ENCODE results near the gene MSX2.

MSX2 gene

DNA sequence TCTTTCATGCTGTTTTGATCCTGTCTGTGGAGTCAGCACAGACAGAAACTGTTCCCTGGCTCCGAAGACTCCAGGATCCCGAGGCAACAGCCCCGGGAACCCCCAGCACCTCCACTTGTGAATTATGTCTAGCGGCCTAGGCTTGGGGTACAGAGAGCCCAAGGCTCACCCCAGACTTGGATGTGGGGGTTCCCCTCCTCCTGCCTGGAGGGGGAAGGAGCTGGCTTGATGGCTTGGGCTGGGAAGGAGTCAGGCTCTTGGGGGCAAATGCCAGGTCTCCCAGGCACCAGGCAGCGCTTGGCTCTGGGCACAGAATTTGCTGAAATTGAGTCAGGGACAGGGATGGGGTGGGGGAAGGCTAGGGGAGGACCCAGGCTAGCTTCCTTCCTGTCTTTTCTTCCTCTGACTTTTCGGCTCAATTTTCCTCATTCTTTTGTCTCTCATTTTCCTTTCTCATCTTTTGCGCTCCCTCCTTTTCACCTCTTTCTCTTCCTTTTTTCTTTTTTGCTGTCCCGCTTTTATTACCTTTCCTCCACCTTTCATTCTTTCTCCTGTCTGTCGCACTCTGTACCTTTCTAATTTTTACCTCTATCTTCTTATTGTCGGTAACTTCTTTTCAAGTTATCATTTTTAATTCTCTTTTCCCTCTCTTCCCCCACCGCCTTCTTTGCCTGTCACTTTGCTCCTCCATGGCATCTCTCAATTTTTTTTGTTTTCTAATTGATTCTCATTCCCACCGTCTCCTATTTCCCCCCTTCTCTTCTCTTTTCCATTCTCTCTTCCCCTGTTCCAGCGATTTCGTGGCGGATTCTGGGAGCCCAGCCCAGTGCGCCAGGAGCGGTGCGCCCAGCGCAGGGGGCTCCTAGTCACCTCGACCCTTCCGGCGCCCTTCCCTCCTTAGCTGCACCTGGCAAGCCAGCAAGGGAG lies 10.5 kb downstream of the MSX2 start:
- Mint-ChIP-seq H3K27ac (no peak overlapping the region), H3K9me3 (no peaks in the 10 kb centered on the region), H3K36me3 (peaks cover 3% of the 10 kb centered on the region), H3K27me3 (peaks cover 69% of the 10 kb centered on the region), H3K4me1 (no peaks in the 10 kb centered on the region), H3K4me3 (no peak overlapping the region)
- CTCF ChIA-PET, result interaction anchor here (1.9 kb wide), 1 partner anchor 316 kb away, joined by 6 read pairs; no protein-coding TSS in a partner anchor
- no peak for DNase-seq

- CTCF ChIA-PET, result interaction anchor here (1.3 to 1.9 kb wide), 2 partner anchors 316 kb away, joined by 3 to 6 read pairs; no protein-coding TSS in a partner anchor
- H3K27me3 Mint-ChIP-seq, result peaks cover 67% of the 10 kb centered on the region
- no peaks in the 10 kb centered on the region for H3K9me3 Mint-ChIP-seq
- no peak overlapping the region for H3K27ac Mint-ChIP-seq
- DNase-seq, result no peak
- H3K4me3 Mint-ChIP-seq, result no peak overlapping the region
- H3K36me3 Mint-ChIP-seq, result peaks cover 3% of the 10 kb centered on the region
- H3K4me1 Mint-ChIP-seq, result no peaks in the 10 kb centered on the region
Measured at GRCh38 chr5:174735498-174736330, 11.3 kb downstream of the MSX2 start.

DNA sequence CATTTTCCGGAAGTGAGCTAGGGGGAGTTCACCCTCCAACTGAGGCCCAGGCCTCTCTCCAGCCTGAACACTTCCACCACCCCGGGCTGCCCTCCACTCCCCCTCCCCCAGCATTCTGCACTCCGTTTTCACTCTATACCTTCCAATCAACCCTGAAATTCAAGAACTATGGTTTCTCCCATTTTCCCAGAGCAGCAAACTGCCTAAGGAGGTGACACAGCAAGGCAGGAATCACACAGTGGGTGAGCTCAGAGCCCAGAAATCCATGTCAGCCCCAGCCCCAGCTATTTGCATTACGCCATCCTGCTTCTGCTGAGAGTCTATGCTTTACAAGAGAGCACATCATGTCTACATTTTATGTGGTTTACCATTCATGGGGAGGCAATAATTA lies 11.9 kb downstream of the MSX2 start:
- Mint-ChIP-seq H3K36me3 (peaks cover 3% of the 10 kb centered on the region), H3K27me3 (peaks cover 61% of the 10 kb centered on the region), H3K4me1 (no peaks in the 10 kb centered on the region), H3K9me3 (no peaks in the 10 kb centered on the region), H3K27ac (no peak overlapping the region), H3K4me3 (no peak overlapping the region)
- CTCF ChIA-PET, result interaction anchor here (1.3 kb wide), 1 partner anchor 317 kb away, joined by 3 read pairs; no protein-coding TSS in a partner anchor
- no peak for DNase-seq

DNA sequence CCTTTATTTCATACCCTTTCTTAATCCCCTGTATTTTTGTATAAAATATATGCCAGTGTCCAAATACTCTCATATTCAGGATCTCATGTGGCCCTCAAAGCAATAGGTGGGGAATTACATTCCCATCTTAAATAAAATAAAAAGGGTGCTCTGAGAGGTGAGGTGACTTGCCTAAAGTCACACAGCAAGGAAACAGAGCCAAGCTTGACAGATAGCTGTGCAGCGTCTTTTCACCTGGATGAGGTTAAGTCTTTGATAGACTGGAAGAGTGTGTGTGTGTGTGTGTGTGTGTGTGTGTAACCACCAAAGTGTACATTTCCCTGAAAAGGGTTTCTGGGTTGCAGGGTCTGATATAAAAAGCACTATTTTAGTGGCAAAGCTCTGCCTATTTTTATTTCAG lies 12.4 kb downstream of the MSX2 start:
- Mint-ChIP-seq H3K4me1 (no peaks in the 10 kb centered on the region), H3K9me3 (peaks cover 2% of the 10 kb centered on the region), H3K27me3 (peaks cover 56% of the 10 kb centered on the region), H3K36me3 (peaks cover 3% of the 10 kb centered on the region), H3K4me3 (no peak overlapping the region), H3K27ac (no peak overlapping the region)
- CTCF ChIA-PET, result interaction anchor here (1.3 kb wide), 1 partner anchor 318 kb away, joined by 3 read pairs; no protein-coding TSS in a partner anchor
- no peak for DNase-seq

- Mint-ChIP-seq H3K4me3 (no peak overlapping the region), H3K27me3 (peaks cover 51% of the 10 kb centered on the region)
- CTCF ChIA-PET, result interaction anchor here (1.3 kb wide), 1 partner anchor 318 kb away, joined by 3 read pairs; no protein-coding TSS in a partner anchor
Measured at GRCh38 chr5:174737330-174737729, 12.9 kb downstream of the MSX2 start.

DNA sequence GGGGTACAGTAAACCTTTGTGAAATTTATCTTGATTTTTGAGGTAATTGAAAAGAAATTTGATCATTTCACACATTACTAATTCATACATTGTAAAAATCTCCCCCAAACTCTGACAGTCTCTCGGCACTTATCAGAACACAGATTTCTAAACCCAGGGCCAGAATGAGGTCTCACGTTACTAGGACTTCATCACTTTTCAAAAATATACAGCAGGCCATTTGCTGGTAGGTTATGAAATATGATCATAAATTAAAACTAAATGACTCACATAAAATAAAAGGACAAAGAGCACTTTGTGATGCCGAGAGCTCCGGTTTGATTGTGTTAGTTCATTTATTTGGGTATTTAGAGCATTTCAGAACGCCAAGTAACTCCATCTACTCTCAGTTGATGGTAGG lies 17.0 kb downstream of the MSX2 start:
- peaks cover 3% of the 10 kb centered on the region for H3K36me3 Mint-ChIP-seq
- no peak overlapping the region for H3K4me3 Mint-ChIP-seq
- H3K27ac Mint-ChIP-seq, result no peak overlapping the region
- no peaks in the 10 kb centered on the region for H3K4me1 Mint-ChIP-seq
- no peak for DNase-seq
- peaks cover 16% of the 10 kb centered on the region for H3K27me3 Mint-ChIP-seq
- CTCF ChIA-PET, result no interaction called here
- peaks cover 19% of the 10 kb centered on the region for H3K9me3 Mint-ChIP-seq

More at GRCh38 chr5:174737330-174737729, 12.9 kb downstream of the MSX2 start:
- Mint-ChIP-seq H3K27ac (no peak overlapping the region), H3K36me3 (peaks cover 3% of the 10 kb centered on the region), H3K9me3 (peaks cover 2% of the 10 kb centered on the region), H3K4me1 (no peaks in the 10 kb centered on the region)
- no peak for DNase-seq

DNA sequence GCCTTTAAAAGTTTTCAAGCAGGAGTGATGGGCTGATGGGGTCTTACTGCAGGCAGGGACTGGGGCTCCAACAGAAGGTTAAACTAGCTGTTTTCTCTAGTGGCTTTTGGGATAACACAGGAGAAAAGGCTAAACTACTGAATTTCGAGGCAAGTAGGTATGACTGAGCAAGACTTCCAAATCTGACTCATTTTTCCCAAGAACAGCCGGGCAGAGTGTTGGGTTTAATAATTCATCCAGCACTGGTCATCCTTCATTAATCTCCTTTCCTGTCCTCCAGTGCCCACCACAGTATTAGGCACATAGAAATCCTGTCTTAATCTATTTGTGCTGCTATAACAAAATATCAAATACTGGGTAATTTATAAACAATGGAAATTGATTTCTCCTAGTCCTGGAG lies 20.5 kb downstream of the MSX2 start:
- Mint-ChIP-seq H3K27ac (no peak overlapping the region), H3K4me3 (no peak overlapping the region), H3K4me1 (no peaks in the 10 kb centered on the region), H3K27me3 (peaks cover 15% of the 10 kb centered on the region), H3K9me3 (peaks cover 19% of the 10 kb centered on the region), H3K36me3 (peaks cover 3% of the 10 kb centered on the region)
- CTCF ChIA-PET, result no interaction called here
- DNase-seq, result no peak

DNA sequence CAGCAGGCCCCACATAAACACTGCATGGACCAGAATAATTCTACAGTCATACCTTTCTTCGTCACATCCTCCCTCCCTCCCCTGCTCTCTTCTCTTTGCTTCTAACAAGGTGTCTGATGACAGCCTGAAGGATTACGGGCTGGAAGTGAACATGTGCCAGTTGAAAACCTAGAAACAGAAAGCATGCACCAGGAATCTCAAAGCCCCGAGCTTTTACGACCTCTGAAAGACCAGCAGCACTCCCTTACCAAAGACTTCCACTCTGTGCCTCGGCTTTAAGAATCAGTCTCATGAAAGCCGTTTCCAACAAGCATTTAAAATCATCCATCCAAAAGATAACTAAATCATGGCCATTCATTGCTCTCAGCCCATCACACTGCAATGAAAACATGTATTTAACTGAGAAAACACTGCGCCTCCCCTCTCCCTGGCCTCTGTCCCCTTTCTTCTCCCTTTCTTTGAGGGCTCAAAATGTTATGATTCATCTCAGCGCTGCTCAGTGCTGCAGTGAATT lies 21.3 kb downstream of the MSX2 start:
- Mint-ChIP-seq H3K4me3 (no peak overlapping the region), H3K4me1 (no peaks in the 10 kb centered on the region), H3K27ac (no peak overlapping the region), H3K9me3 (peaks cover 19% of the 10 kb centered on the region), H3K36me3 (peaks cover 3% of the 10 kb centered on the region), H3K27me3 (peaks cover 23% of the 10 kb centered on the region)
- no peak for DNase-seq
- CTCF ChIA-PET, result no interaction called here

DNA sequence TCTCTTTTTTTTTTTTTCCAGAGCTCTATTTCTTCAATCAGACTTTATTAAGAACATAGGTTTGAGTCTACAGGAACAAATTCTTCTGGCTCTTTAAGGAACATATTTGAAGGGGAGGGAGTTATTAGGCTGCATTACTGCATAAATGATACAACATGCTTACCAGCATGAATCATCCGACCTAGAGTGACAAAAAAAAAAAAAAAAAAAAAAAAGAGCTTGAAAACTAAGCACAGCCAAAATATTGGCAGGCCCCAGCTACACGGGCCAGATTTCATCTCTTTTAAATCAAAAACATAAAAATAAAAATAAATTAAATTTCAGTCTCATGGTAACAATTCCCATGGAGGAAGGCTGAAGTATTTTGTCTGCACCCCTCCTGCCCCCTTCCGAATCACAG lies 26.3 kb downstream of the MSX2 start:
- Mint-ChIP-seq H3K36me3 (no peaks in the 10 kb centered on the region), H3K4me1 (no peaks in the 10 kb centered on the region), H3K27ac (no peak overlapping the region), H3K9me3 (peaks cover under 1% of the 10 kb centered on the region), H3K4me3 (no peak overlapping the region), H3K27me3 (peaks cover 52% of the 10 kb centered on the region)
- CTCF ChIA-PET, result no interaction called here
- no peak for DNase-seq

- CTCF ChIA-PET, result no interaction called here
- H3K4me1 Mint-ChIP-seq, result no peaks in the 10 kb centered on the region
- H3K9me3 Mint-ChIP-seq, result no peaks in the 10 kb centered on the region
- peaks cover 49% of the 10 kb centered on the region for H3K27me3 Mint-ChIP-seq
- H3K4me3 Mint-ChIP-seq, result no peak overlapping the region
- no peak for DNase-seq
- no peaks in the 10 kb centered on the region for H3K36me3 Mint-ChIP-seq
- H3K27ac Mint-ChIP-seq, result no peak overlapping the region
Measured at GRCh38 chr5:174751154-174752000, 27.0 kb downstream of the MSX2 start.

DNA sequence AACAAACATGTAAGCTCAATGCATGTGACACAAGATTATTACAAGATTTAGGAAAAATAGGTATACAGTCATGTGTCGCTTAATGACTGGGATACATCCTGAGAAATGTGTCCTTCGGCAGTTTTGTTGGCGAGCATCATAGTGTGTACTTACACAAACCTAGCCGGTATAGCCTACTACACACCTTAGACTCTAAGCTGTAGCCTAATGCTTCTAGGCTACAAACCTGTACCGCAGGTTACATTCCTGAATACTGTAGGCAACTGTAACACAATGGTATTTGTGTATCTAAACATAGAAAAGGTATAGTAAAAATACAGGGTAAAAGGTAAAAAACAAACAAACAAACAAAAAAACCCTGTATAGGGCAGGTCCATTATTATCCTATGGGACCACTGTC lies 27.7 kb downstream of the MSX2 start:
- Mint-ChIP-seq H3K9me3 (no peaks in the 10 kb centered on the region), H3K4me1 (no peaks in the 10 kb centered on the region), H3K4me3 (no peak overlapping the region), H3K27me3 (peaks cover 49% of the 10 kb centered on the region), H3K27ac (no peak overlapping the region), H3K36me3 (no peaks in the 10 kb centered on the region)
- CTCF ChIA-PET, result no interaction called here
- DNase-seq, result no peak

DNA sequence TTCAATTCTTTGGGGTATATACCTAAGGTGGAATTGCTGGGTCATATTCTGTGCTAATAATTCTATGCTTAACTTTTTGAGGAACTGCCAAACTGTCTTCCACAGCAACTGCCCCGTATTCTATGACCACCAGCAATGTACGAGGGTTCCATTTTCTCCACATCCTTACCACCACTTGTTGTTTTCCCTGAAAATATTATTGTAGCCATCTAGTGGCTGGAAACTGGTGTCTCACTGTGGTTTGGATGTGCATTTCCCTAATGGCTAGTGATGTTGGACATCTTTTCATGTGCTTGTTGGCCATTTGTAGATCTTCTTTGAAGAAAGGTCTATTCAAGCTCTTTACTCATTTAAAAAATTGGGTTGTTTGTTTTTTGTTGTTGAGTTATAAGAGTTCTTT lies 30.7 kb downstream of the MSX2 start:
- Mint-ChIP-seq H3K27me3 (peaks cover 35% of the 10 kb centered on the region), H3K4me1 (no peaks in the 10 kb centered on the region), H3K36me3 (no peaks in the 10 kb centered on the region), H3K9me3 (peaks cover 1% of the 10 kb centered on the region), H3K4me3 (no peak overlapping the region), H3K27ac (no peak overlapping the region)
- CTCF ChIA-PET, result no interaction called here
- no peak for DNase-seq

DNA sequence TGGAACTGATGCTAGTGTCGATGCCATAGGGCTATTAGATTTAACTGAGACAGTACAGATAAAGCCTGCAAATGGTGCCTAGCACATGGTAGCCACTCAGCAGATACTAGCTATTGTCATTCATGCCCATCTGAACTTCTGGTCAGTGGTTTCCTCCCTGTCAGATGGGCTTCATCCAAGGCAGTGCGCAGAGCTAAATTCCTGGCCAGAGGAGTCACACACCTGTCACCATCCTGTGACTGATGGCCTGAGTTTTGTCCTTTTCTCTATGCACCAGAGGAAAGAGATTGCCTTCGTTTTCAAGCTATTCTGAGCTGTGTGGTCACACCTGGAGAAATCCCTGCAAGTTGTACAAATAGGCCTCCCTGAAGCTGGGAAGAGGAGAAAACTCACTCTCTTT lies 34.7 kb downstream of the MSX2 start:
- CTCF ChIA-PET, result no interaction called here
- no peak for DNase-seq
- no peaks in the 10 kb centered on the region for H3K4me1 Mint-ChIP-seq
- no peaks in the 10 kb centered on the region for H3K36me3 Mint-ChIP-seq
- no peak overlapping the region for H3K4me3 Mint-ChIP-seq
- peaks cover 1% of the 10 kb centered on the region for H3K9me3 Mint-ChIP-seq
- H3K27ac Mint-ChIP-seq, result no peak overlapping the region
- H3K27me3 Mint-ChIP-seq, result no peaks in the 10 kb centered on the region

DNA sequence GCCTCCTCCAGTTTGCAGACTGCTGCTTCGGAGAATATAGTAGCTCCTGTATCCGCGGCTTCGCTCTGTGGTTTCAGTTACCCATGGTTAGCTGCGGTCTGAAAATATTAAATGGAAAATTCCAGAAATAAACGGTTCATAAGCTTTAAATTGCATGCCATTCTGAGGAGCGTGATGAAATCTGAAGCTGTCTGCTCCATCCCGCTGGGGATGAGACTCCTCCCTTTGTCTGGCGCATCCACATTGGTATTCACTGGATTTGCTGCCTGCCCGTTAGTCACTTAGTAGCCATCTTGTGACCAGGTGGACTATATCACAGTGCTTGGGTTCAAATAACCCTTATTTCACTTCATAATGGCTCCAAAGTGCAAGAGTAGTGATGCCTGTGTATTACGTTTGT lies 36.3 kb downstream of the MSX2 start:
- Mint-ChIP-seq H3K4me3 (no peak overlapping the region), H3K36me3 (no peaks in the 10 kb centered on the region), H3K4me1 (no peaks in the 10 kb centered on the region), H3K27me3 (no peaks in the 10 kb centered on the region), H3K27ac (no peak overlapping the region), H3K9me3 (peaks cover 1% of the 10 kb centered on the region)
- no peak for DNase-seq
- CTCF ChIA-PET, result no interaction called here

All from activated naive CD4-positive, alpha-beta T cell treated with anti-CD3 and anti-CD28 coated beads, Interleukin-2, amount 10 ng/mL, durations not matched to agents 7 days and 5 days (primary cell).